ENCODE measurements around the gene C15orf61. TPM values are rescaled to one million over a fixed set of nuclear protein-coding genes. Genes with fewer than 3 reads are reported as not detected.

The C15orf61 gene
- polyA plus RNA-seq, 1 donor from 2014 or later: 20.6 TPM

GRCh38 chr15:67547064-67547463, 26.1 kb downstream of the C15orf61 start:
- Histone ChIP-seq H3K27ac (ENCODE audit: low read length) (no peak overlapping the region), H3K79me2 (replicated peaks; ENCODE audit: insufficient read depth, low read length) (peaks cover 12% of the 10 kb centered on the region), H3K9me3 (ENCODE audit: low read length) (no peaks in the 10 kb centered on the region), H3K9ac (ENCODE audit: low read length) (no peak overlapping the region), H2AFZ (ENCODE audit: low read depth, low read length) (no peak overlapping the region), H3K36me3 (ENCODE audit: insufficient read depth, low read length) (no peaks in the 10 kb centered on the region), H3F3A (ENCODE audit: insufficient read depth, low read length, poor library complexity, severe bottlenecking) (no peaks in the 10 kb centered on the region), H4K20me1 (ENCODE audit: insufficient read depth) (no peaks in the 10 kb centered on the region), H3K9me2 (ENCODE audit: insufficient read depth, low read length) (no peaks in the 10 kb centered on the region), H3K4me3 (ENCODE audit: low read length) (no peak overlapping the region), H3K4me2 (ENCODE audit: low read length) (no peak overlapping the region), H3K27me3 (ENCODE audit: insufficient read depth, low read depth, low read length) (no peaks in the 10 kb centered on the region)
- no peak for TF ChIP-seq POLR2AphosphoS5 (IDR thresholded peaks at IDR 0.05)
- TF ChIP-seq REST (IDR thresholded peaks at IDR 0.05; ENCODE audit: borderline replicate concordance): no peak
- no peak for TF ChIP-seq TAF1 (IDR thresholded peaks at IDR 0.05; ENCODE audit: low read depth)
- TF ChIP-seq EP300 (conservative IDR thresholded peaks at IDR 0.05; ENCODE audit: poor library complexity, severe bottlenecking): no peak
- TF ChIP-seq MXI1 (conservative IDR thresholded peaks at IDR 0.05; ENCODE audit: poor library complexity, severe bottlenecking): no peak
- TF ChIP-seq SMC3 (conservative IDR thresholded peaks at IDR 0.05; ENCODE audit: poor library complexity): no peak
- TF ChIP-seq CTCF (IDR thresholded peaks at IDR 0.05; ENCODE audit: poor library complexity, severe bottlenecking): no peak

- Histone ChIP-seq H3K27me3 (ENCODE audit: insufficient read depth, low read depth, low read length) (no peaks in the 10 kb centered on the region), H3K27ac (ENCODE audit: low read length) (peak overlapping the region; percentile 73), H2AFZ (ENCODE audit: low read depth, low read length) (no peak overlapping the region), H3K9me3 (ENCODE audit: low read length) (no peaks in the 10 kb centered on the region), H3K4me2 (ENCODE audit: low read length) (no peak overlapping the region), H3K4me3 (ENCODE audit: low read length) (peak overlapping the region; percentile 56), H3K9me2 (ENCODE audit: insufficient read depth, low read length) (no peaks in the 10 kb centered on the region), H3K79me2 (replicated peaks; ENCODE audit: insufficient read depth, low read length) (peaks cover 16% of the 10 kb centered on the region), H4K20me1 (ENCODE audit: insufficient read depth) (no peaks in the 10 kb centered on the region), H3F3A (ENCODE audit: insufficient read depth, low read length, poor library complexity, severe bottlenecking) (no peaks in the 10 kb centered on the region), H3K9ac (ENCODE audit: low read length) (peak overlapping the region; percentile 30), H3K36me3 (ENCODE audit: insufficient read depth, low read length) (no peaks in the 10 kb centered on the region)
- no peak for TF ChIP-seq POLR2AphosphoS5 (IDR thresholded peaks at IDR 0.05)
Observed at GRCh38 chr15:67547836-67548235, 26.9 kb downstream of the C15orf61 start.

GRCh38 chr15:67548236-67548852, 27.4 kb downstream of the C15orf61 start:
- peak overlapping the region; percentile 56 for H3K4me3 ChIP-seq (ENCODE audit: low read length)
- H3K36me3 ChIP-seq (ENCODE audit: insufficient read depth, low read length): no peaks in the 10 kb centered on the region
- H3K9me2 ChIP-seq (ENCODE audit: insufficient read depth, low read length): no peaks in the 10 kb centered on the region
- no peaks in the 10 kb centered on the region for H3K9me3 ChIP-seq (ENCODE audit: low read length)
- peak overlapping the region; percentile 73 for H3K27ac ChIP-seq (ENCODE audit: low read length)
- H3K9ac ChIP-seq (ENCODE audit: low read length): peak overlapping the region; percentile 30
- H4K20me1 ChIP-seq (ENCODE audit: insufficient read depth): no peaks in the 10 kb centered on the region
- peaks cover 16% of the 10 kb centered on the region for H3K79me2 ChIP-seq (replicated peaks; ENCODE audit: insufficient read depth, low read length)
- H2AFZ ChIP-seq (ENCODE audit: low read depth, low read length): no peak overlapping the region
- no peaks in the 10 kb centered on the region for H3K27me3 ChIP-seq (ENCODE audit: insufficient read depth, low read depth, low read length)
- TF ChIP-seq EZH2 (IDR thresholded peaks at IDR 0.05; ENCODE audit: borderline replicate concordance, insufficient read depth, low read length, poor library complexity, severe bottlenecking) (no peak), CTCF (IDR thresholded peaks at IDR 0.05; ENCODE audit: poor library complexity, severe bottlenecking) (no peak), EP300 (conservative IDR thresholded peaks at IDR 0.05; ENCODE audit: poor library complexity, severe bottlenecking) (no peak), MXI1 (conservative IDR thresholded peaks at IDR 0.05; ENCODE audit: poor library complexity, severe bottlenecking) (no peak), RAD21 (conservative IDR thresholded peaks at IDR 0.05) (no peak), REST (IDR thresholded peaks at IDR 0.05; ENCODE audit: borderline replicate concordance) (no peak), SMC3 (conservative IDR thresholded peaks at IDR 0.05; ENCODE audit: poor library complexity) (no peak), TAF1 (IDR thresholded peaks at IDR 0.05; ENCODE audit: low read depth) (no peak), POLR2AphosphoS5 (IDR thresholded peaks at IDR 0.05) (no peak)
- peak overlapping the region; percentile 53 for H3K4me2 ChIP-seq (ENCODE audit: low read length)
- H3F3A ChIP-seq (ENCODE audit: insufficient read depth, low read length, poor library complexity, severe bottlenecking): no peaks in the 10 kb centered on the region

Measured in neural cell (in vitro differentiated cells).